Esophagus muscularis mucosa (tissue), 4 donors: Measurements from ENCODE around the gene PPIF. TPM values are rescaled to one million over a fixed set of nuclear protein-coding genes. Genes with fewer than 3 reads are reported as not detected.
"Not testable (repeated sequence)": the region's sequence is repeated elsewhere in the genome, so short reads cannot be mapped to it uniquely, and the experiment has no call there.

Source experiments
- DNase-seq: peaks from one replicate; pipeline ENCODE4 v3.0.0-alpha.2; 2017; ENCODE audit errors: extremely low spot score
- H3K27ac ChIP-seq, 4 donors: fragments of 200-600 bp; sonication (generic); replicated peaks in 1 of 4; 1 replicate in 3 of 4; 2 replicates in 1 of 4; pipeline ENCODE4 v1.5.1; 2016 to 2019; ENCODE audit warnings: mild to moderate bottlenecking in 1 of 4
- H3K27me3 ChIP-seq, 4 donors: fragments of 200-600 bp; sonication (generic); one replicate each; pipeline versions ENCODE4 v1.5.1 to v1.6.0; 2016 to 2019
- H3K36me3 ChIP-seq, 4 donors: fragments of 200-600 bp; sonication (generic); one replicate each; pipeline ENCODE4 v1.5.1; 2016 to 2019
- H3K4me1 ChIP-seq, 4 donors: fragments of 200-600 bp; sonication (generic); one replicate each; pipeline ENCODE4 v1.5.1; 2016 to 2019
- H3K4me3 ChIP-seq, 4 donors: fragments of 200-600 bp; sonication (generic); 1 replicate in 2 of 4; 2 replicates in 2 of 4; pipeline ENCODE4 v1.5.1; 2016 to 2019; ENCODE audit warnings: mild to moderate bottlenecking in 4 of 4, moderate library complexity in 1 of 4
- H3K9me3 ChIP-seq, 4 donors: fragments of 200-600 bp; sonication (generic); 1 replicate in 3 of 4; 2 replicates in 1 of 4; pipeline ENCODE4 v1.5.1; 2016 to 2019
- CTCF ChIP-seq, 3 experiments: fragments of 200-600 bp in 2 of 3; fragments of 450-650 bp in 1 of 3; sonication (generic) in 2 of 3; IDR thresholded peaks; one replicate each; pipeline ENCODE4 v1.5.1; 2017 to 2019; ENCODE audit warnings: antibody characterized with exemption in 3 of 3, mild to moderate bottlenecking in 2 of 3, moderate library complexity in 1 of 3
- EP300 ChIP-seq: sonication (generic); formaldehyde crosslinking; IDR thresholded peaks from one replicate; pipeline ENCODE4 v1.6.1; 2017; ENCODE audit warnings: antibody characterized with exemption
- POLR2A ChIP-seq: fragments of 450-650 bp; IDR thresholded peaks from one replicate; pipeline ENCODE4 v1.6.1; 2017; ENCODE audit warnings: antibody characterized with exemption, moderate library complexity, mild to moderate bottlenecking, low read depth
- POLR2AphosphoS5 ChIP-seq, 2 donors: sonication (generic); formaldehyde crosslinking; IDR thresholded peaks; one replicate each; pipeline ENCODE4 v1.6.1; 2017; ENCODE audit warnings: antibody characterized with exemption in 2 of 2
- WGBS: methylation state at CpG from one replicate; pipeline ENCODE4 v1.1.5; 2018; 5-methylcytosine and 5-hydroxymethylcytosine counted together
- intact Hi-C: fragments of 100-400 bp; cut with DNase I; formaldehyde crosslinking; loops from one replicate; pipeline ENCODE4 v1.15.1; 2023
- total RNA-seq, 4 donors: library from RNA; depleted of rRNA; stranded (reverse); fragments of >200 nt; gene quantifications; one replicate each; pipeline versions ENCODE4 v1.1.0 to v1.2.1, GENCODE V29; 2016

PPIF gene
- total RNA-seq, 4 donors from 2014 or later: 19.5 to 42.2 (median 24.4) TPM

- no peaks in the 10 kb centered on the region for H3K27me3 ChIP-seq
- intact Hi-C loops: no loop called here
- WGBS: 93% methylated on average over 9 of the region's 14 CpGs
- no peak overlapping the region for H3K27ac ChIP-seq
- no peaks in the 10 kb centered on the region for H3K9me3 ChIP-seq
- H3K36me3 ChIP-seq: no peaks in the 10 kb centered on the region
- no peak for DNase-seq
- no peak overlapping the region for H3K4me3 ChIP-seq
- peaks cover 0 to 6% (median 2%) of the 10 kb centered on the region in 4 donors for H3K4me1 ChIP-seq
- TF ChIP-seq POLR2AphosphoS5 (IDR thresholded peaks at IDR 0.05) (no peak), CTCF (IDR thresholded peaks at IDR 0.05) (no peak), EP300 (no peak), POLR2A (no peak)
These were observed 18.3 kb upstream of the PPIF start for GRCh38 chr10:79328737-79329504.

- Histone ChIP-seq H3K4me1 (peaks cover 0 to 6% (median 2%) of the 10 kb centered on the region in 4 donors), H3K27me3 (no peaks in the 10 kb centered on the region), H3K9me3 (no peaks in the 10 kb centered on the region), H3K4me3 (no peak overlapping the region), H3K27ac (no peak overlapping the region), H3K36me3 (no peaks in the 10 kb centered on the region)
- TF ChIP-seq POLR2AphosphoS5 (IDR thresholded peaks at IDR 0.05) (no peak), EP300 (no peak), CTCF (IDR thresholded peaks at IDR 0.05) (no peak), POLR2A (no peak)
- intact Hi-C loops: no loop called here
- DNase-seq: no peak
- WGBS: 91% methylated on average over 9 of the region's 9 CpGs
These were observed 17.7 kb upstream of the PPIF start for GRCh38 chr10:79329529-79329928.

DNA sequence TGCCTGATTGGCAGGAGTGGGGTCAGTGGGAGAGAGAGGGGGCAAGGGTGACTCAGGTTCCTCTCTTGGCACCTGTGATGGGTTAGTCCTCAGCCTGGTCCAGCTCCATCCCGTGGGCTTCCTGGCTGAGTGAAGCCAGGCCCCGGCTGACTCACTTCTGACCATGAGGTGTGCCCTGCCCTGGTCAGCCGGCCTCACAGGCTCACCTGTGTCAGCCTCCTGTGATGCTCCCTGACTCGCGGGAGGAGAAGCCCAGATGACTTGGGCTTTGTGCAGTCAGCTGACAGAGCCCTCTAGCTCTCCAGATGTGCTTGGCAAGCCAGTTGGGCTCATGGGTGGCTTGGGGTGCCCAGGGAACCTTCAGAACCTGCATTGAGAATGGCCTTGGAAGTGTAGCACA lies 16.0 kb upstream of the PPIF start:
- 92% methylated on average over 3 of the region's 5 CpGs for WGBS
- no peaks in the 10 kb centered on the region for H3K27me3 ChIP-seq
- H3K36me3 ChIP-seq: no peaks in the 10 kb centered on the region
- H3K27ac ChIP-seq: no peak overlapping the region
- H3K9me3 ChIP-seq: no peaks in the 10 kb centered on the region
- intact Hi-C loops: no loop called here
- no peak for DNase-seq
- TF ChIP-seq EP300 (no peak), CTCF (IDR thresholded peaks at IDR 0.05) (no peak), POLR2AphosphoS5 (IDR thresholded peaks at IDR 0.05) (no peak), POLR2A (no peak)
- H3K4me1 ChIP-seq: peaks cover 0 to 17% (median 2%) of the 10 kb centered on the region in 4 donors
- H3K4me3 ChIP-seq: no peak overlapping the region

DNA sequence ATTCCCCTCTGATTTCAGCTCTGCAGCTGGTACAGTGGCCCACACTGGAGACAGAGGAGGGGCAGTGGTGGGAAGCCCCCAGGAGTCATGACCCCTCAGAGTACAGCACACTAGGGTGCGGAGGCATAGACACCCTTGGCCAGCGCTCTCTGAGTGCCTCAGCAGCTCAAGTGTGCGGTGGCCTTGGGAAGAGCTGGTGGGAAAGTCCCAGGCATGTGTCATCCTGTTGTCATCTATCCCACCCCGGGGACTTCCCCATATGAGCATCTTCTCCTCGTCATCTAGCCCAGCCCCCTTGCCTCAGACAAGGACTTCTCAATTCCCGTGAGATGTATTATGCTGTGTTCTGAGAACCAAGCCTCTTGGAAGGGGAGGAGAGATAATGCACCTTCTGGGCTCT lies 15.6 kb upstream of the PPIF start:
- 50% methylated on average over 4 of the region's 6 CpGs for WGBS
- H3K4me1 ChIP-seq: peaks cover 0 to 21% (median 5%) of the 10 kb centered on the region in 4 donors
- no peaks in the 10 kb centered on the region for H3K36me3 ChIP-seq
- H3K27ac ChIP-seq: no peak overlapping the region
- H3K27me3 ChIP-seq: no peaks in the 10 kb centered on the region
- no peaks in the 10 kb centered on the region for H3K9me3 ChIP-seq
- DNase-seq: no peak
- H3K4me3 ChIP-seq: no peak overlapping the region
- intact Hi-C loops: no loop called here
- TF ChIP-seq EP300 (no peak), CTCF (IDR thresholded peaks at IDR 0.05) (no peak)

DNA sequence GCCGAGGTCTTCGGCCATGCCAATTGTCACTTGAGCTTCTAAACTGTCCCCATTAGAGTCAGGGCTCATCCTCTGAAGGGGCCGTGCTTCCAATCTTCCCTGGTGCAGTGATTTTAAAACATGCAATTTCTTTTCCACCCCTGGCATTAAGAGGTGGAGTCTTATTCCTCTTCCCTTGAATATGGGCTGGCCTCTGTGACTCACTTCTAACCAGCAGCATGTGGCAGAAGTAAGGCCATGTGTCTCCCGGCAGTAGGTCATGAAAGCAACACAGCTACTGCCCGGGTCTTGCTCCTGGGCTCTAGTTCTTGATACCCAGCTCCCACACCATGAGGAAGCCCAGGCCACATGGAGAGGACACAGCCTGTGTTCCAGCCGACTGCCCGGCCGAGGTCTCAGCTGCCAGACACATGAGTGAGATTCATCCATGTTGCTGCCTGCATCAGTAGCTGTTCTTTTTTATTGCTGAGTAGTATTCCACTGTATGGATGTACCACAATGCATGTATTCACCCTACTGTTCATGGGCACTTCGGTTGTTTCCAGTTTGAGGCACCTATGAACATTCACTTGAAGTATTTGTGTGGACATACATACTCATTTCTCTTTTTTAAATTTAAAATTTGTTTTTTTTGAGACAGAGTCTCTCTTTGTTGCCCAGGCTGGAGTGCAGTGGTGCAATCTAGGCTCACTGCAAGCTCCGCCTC lies 14.5 kb upstream of the PPIF start:
- WGBS: 94% methylated on average over 2 of the region's 10 CpGs
- H3K27ac ChIP-seq, intact Hi-C loops, H3K36me3 ChIP-seq, H3K4me3 ChIP-seq, DNase-seq, H3K27me3 ChIP-seq, H3K9me3 ChIP-seq: not testable (repeated sequence)
- peaks cover 0 to 26% (median 7%) of the 10 kb centered on the region in 4 donors for H3K4me1 ChIP-seq
